ENCODE measurements around the gene RPS14.

RPS14 gene

GRCh38 chr5:150413176-150413901, 36.2 kb downstream of the RPS14 start:
- DNase-seq (ENCODE audit: low read depth) = no peak

DNA sequence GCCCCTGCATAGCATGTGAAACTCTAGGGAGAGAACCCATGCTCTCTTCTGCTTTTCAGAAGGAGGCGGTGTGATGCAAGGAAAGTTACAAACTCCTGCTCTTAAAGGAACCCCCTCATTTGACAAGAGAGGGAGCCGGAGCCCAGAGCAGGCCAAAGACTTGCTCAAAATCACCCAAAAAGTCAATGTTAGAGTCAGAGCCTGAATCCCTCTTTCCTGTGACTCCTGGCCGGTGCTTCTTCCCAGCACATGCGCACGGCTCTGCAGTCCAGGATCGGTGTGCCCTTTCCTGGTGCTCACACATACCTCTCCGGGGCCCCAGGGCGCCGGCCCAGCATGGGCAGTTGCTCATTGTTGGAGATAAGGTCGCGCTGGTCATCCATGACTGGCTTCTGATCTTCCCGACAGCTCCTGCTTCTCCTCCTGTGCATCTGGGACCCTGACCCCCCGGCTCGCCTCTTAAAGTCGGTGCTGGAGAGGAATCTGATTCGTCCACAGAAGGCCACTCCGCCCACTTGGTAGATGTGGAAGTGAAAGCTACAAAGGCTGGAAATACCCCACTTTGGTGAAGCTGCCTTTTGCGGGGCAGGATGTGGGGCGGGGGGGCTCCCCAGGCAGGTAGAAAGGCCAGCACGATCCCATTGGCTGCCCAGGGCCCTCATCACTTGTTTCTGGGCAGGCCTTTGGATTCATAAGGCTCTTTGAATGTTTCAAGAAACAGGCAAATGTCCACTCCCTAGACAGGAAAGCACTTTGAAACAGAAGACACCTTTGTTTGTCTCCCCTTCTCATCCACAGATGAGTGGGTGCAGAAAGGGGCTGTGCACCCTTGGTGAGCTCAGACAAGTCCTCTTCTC, 37.0 kb downstream of the RPS14 start, which contains the start of gene CD74:
Gene CD74, minus strand, starts transcription at position 592 of the 857 bp plus-strand sequence. Its CDS starts 161 bp downstream, at position 431.
- peak; percentile 82 for DNase-seq (ENCODE audit: low read depth)

DNA sequence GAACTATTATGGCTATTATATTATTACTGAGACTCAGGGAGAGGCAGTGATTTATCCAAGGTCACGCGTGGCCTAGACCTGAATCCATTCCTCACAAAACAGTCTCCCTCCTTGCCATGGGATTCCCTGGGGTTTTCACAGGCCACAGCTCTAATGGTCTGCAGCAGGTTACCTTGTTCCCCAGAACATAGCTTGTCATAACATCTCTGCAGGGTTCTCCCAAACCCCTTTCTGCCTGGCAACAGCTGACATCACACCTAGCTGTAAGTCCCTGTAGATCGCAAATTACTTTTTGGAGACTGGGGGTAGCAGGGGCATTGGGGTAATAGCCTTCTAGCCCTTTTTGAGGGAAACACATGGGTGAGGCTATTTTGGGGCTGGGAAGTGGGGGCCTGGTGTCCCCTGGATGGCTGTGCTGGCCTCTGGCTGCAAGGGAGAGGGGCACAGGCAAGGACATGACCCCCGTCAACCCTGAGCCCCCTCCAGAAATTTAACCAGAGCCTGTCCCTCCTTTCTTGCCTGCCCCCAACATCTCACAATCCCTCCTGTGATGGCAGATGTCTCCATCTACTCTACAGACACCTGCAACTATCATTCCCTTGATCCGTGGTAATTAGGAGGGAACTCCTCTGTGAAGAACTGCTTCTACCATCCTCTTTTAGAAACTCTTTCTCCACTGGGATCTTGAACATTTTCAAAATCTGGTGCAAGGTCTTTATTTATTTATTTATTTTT, 38.1 kb downstream of the RPS14 start:
- DNase-seq (ENCODE audit: low read depth) = peak; percentile 23

- peak; percentile 15 for DNase-seq (ENCODE audit: low read depth)
Observed at GRCh38 chr5:150410524-150411244, 38.9 kb downstream of the RPS14 start.

DNA sequence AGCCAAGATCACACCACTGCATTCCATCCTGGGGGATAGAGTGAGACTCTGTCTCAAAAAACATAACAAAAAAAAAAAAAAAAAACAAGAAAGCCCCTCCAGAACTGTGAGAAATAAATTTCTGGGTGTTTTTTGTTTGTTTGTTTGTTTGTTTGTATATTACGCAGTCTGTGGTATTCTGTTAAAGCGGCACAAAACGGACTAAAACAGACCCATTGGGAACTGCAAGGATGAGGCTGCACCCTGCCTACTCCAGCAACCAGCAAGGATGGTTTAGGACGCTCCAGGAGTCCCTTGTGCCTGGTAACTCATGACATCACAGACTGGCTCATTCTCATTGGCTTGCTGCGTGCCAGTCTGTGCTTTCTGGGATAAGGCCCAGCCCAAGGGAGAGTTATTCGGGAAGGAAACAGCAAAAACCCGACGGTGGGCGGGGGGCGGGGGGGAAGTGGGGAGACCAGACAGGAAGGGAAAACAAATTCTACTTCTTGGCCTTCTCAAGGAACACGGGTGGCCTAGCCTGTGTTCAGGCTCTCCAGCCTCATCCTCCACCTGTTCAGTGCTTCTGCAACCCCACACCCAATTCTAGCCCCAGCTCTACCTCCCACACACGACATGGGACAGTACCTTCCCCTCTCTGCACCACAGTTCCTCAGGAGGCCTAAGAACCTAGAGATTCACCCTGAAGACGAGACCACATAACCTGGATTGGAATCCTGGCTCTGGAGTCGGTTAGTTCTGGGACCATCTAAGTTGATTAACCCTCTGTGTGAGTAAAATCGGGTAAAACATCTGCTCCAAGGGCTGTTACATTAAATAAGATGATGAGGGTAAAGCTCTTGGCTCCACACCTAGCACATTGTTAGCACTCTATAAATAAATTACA, 39.7 kb downstream of the RPS14 start:
- DNase-seq (ENCODE audit: low read depth) = no peak

GRCh38 chr5:150408231-150408943, 41.2 kb downstream of the RPS14 start:
- DNase-seq (ENCODE audit: low read depth) = no peak

DNA sequence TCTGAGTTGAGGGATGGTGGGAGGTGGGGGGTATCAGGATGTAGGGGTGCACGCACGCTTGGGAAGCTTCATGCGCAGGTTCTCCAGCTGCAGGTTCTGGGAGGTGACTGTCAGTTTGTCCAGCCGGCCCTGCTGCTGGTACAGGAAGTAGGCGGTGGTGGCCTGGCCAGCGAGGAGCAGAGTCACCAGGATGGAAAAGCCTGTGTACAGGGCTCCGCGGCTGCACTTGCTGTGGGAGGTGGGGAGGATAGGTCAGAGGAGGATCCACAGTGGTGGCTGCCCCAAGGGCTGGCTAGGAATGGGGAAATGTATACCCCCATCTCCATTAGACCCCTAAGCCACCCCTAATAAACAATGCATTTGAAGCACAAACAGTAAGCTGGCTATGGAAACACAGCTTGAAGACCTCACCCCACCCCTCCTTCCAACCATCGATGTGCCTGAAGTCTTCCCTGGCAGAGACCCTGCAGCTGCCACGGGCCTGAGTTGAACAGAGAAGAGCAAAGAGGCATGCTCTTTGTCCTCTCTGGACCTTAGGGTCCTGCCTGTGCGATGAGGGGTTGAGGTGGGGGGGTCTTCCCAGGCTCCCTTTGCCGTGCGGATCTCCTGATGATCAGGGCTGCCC, 42.3 kb downstream of the RPS14 start:
- DNase-seq (ENCODE audit: low read depth) = no peak

- DNase-seq (ENCODE audit: low read depth) = no peak
Observed at GRCh38 chr5:150406723-150407095, 42.8 kb downstream of the RPS14 start.

DNA sequence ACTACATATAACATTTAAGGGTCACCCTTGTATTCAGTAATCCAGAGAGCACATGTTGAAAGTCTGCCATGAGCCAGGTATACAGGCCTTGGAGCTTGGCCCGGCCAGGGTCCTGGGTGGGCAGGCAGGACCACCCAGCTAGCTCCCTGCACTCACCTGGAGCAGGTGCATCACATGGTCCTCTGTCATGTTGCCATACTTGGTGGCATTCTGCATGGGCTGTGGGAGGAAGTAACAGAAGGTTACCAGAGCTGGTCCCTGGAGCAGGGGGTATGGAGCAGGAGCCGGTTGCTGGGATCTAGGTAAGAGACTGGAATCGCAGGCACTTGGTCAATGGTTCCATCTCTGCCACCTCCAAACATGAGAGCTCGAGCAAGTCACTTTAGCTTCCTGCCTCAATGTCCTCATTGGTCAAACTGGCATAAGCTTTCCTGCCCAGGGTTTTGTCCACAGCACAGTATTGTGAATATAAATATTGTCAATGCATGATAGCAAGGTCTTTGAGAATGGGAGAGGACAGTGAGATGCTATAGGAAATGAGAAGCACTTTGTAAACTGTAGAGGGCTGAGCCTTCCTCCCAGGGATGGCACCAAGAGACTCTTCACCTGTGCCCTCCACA, 43.3 kb downstream of the RPS14 start:
- no peak for DNase-seq (ENCODE audit: low read depth)

GRCh38 chr5:150404941-150405816, 44.4 kb downstream of the RPS14 start:
- no peak for DNase-seq (ENCODE audit: low read depth)

GRCh38 chr5:150404535-150404934, 45.0 kb downstream of the RPS14 start:
- DNase-seq (ENCODE audit: low read depth) = no peak

DNA sequence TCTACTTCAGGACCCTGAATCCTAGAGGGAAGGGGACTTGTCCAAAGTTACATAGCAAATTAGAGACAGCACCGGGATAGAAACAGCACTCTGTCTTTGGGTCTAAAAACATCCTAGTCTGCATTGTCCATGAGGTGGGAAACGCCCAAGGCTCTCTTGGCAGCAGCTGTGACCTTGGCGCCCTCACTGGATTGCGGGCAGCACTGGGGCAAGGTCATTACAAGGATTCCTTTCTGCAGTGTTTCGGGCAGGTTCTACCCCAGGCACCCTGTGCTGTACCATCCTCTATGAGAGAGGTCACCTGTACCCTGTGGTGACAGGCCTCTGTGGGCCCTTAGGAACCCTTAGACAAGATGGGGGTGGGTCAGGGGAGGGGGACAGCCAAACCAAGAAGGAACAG, 45.4 kb downstream of the RPS14 start:
- no peak for DNase-seq (ENCODE audit: low read depth)

DNA sequence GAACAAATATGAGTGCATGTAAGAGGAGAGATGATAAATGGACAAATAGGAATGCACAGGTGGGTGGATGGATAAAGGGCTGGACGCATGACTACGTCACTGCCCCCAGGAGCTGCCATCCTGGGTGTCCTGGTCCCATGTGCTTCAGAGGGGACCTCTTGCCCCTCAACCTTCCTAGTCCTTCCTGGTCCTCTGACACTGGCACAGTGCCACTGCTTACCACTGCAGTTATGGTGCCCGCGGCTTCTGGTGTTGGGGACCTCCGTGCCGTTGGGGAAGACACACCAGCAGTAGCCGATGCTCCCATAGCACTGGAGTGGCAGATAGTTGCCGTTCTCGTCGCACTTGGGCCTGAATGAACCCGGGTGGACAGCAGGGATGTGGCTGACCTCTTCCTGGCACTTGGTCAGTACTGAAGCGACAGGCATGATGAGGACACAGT, 46.6 kb downstream of the RPS14 start:
- no peak for DNase-seq (ENCODE audit: low read depth)

GRCh38 chr5:150402229-150402773, 47.2 kb downstream of the RPS14 start:
- no peak for DNase-seq (ENCODE audit: low read depth)

- DNase-seq (ENCODE audit: low read depth) = no peak
Observed at GRCh38 chr5:150401376-150402228, 47.9 kb downstream of the RPS14 start.

GRCh38 chr5:150401076-150401375, 48.5 kb downstream of the RPS14 start:
- DNase-seq (ENCODE audit: low read depth) = no peak

All from activated T-helper 1 cell treated with Interleukin-2 at 50 U/mL for 16 hours (primary cell).